GM19023 (cell line): ENCODE data around the gene ENO4.

ENCODE experiments used
- ATAC-seq: cut with Tn5 transposase; IDR thresholded peaks from one replicate; pipeline ENCODE4 v1.9.1; 2021; ENCODE audit warnings: mild to moderate bottlenecking, moderate library complexity; ENCODE audit not compliant: unreplicated experiment

ENO4 gene

GRCh38 chr10:116849248-116850057 is at the start of gene ENO4:
Gene ENO4, plus strand, starts transcription at chr10:116849499. Its CDS starts 68 bp downstream, at chr10:116849567.
- peak; percentile 47 for ATAC-seq

- no peak for ATAC-seq
These were observed 48.9 kb upstream of the ENO4 start for GRCh38 chr10:116800286-116800929.

- ATAC-seq, result no peak
These were observed 47.6 kb upstream of the ENO4 start for GRCh38 chr10:116801658-116802057.

- no peak for ATAC-seq
These were observed 46.8 kb upstream of the ENO4 start for GRCh38 chr10:116802474-116802873.

GRCh38 chr10:116802876-116803275 is 46.4 kb upstream of the ENO4 start:
- no peak for ATAC-seq

GRCh38 chr10:116803451-116804249 is 45.6 kb upstream of the ENO4 start:
- ATAC-seq, result no peak

GRCh38 chr10:116808706-116809105 is 40.6 kb upstream of the ENO4 start:
- ATAC-seq, result no peak

- ATAC-seq, result no peak
These were observed 39.7 kb upstream of the ENO4 start for GRCh38 chr10:116809483-116810119.

- no peak for ATAC-seq
These were observed 39.2 kb upstream of the ENO4 start for GRCh38 chr10:116810120-116810500.

GRCh38 chr10:116810895-116811294 is 38.4 kb upstream of the ENO4 start:
- no peak for ATAC-seq

- no peak for ATAC-seq
These were observed 37.6 kb upstream of the ENO4 start for GRCh38 chr10:116811691-116812090.

GRCh38 chr10:116815641-116816415 is 33.5 kb upstream of the ENO4 start:
- no peak for ATAC-seq

GRCh38 chr10:116817178-116817577 is 32.1 kb upstream of the ENO4 start:
- ATAC-seq, result no peak

- ATAC-seq, result no peak
These were observed 31.4 kb upstream of the ENO4 start for GRCh38 chr10:116817780-116818343.

GRCh38 chr10:116819999-116820677 is 29.2 kb upstream of the ENO4 start:
- ATAC-seq, result no peak

- no peak for ATAC-seq
These were observed 23.4 kb upstream of the ENO4 start for GRCh38 chr10:116825901-116826300.

GRCh38 chr10:116826803-116827202 is 22.5 kb upstream of the ENO4 start:
- ATAC-seq, result no peak

GRCh38 chr10:116827214-116827671 is 22.1 kb upstream of the ENO4 start:
- no peak for ATAC-seq

GRCh38 chr10:116828116-116828515 is 21.2 kb upstream of the ENO4 start:
- no peak for ATAC-seq
